ENCODE measurements around the gene SYP. TPM values are rescaled to one million over a fixed set of nuclear protein-coding genes. Genes with fewer than 3 reads are reported as not detected.

Gene SYP
- total RNA-seq, 2 experiments from 2014 or later = 0.17 to 0.69 TPM

- no peak overlapping the region for H3K27ac ChIP-seq (ENCODE audit: low read depth in 1 of 2, low read length in 2 of 2)
- TF ChIP-seq CTCF (IDR thresholded peaks at IDR 0.05) = no peak
- intact Hi-C loops (cut with DNase I, micrococcal nuclease) = no loop called here
- peak overlapping the region; percentile 86 for H3K4me3 Mint-ChIP-seq
- no peaks in the 10 kb centered on the region for H3K36me3 Mint-ChIP-seq (ENCODE audit: low read depth)
- no peak for DNase-seq
- no peaks in the 10 kb centered on the region for H3K27me3 Mint-ChIP-seq
- H3K27ac Mint-ChIP-seq = peak overlapping the region; percentile 87
- ATAC-seq (ENCODE audit: poor library complexity) = no peak
- ChIA-PET POLR2A (interaction anchor here (1.7 to 6.0 kb wide), 3 partner anchors 10 to 104 kb away, joined by 9 to 50 read pairs (median 10); no protein-coding TSS in a partner anchor), CTCF (interaction anchor here (1.1 to 2.0 kb wide), 3 partner anchors 8 to 72 kb away, joined by 3 to 7 read pairs (median 6); no protein-coding TSS in a partner anchor)
- peaks cover 32% of the 10 kb centered on the region for H3K4me1 Mint-ChIP-seq (ENCODE audit: low read depth)
- no peaks in the 10 kb centered on the region for H3K36me3 ChIP-seq (ENCODE audit: insufficient read depth, low read length)
- H3K4me1 ChIP-seq (ENCODE audit: insufficient read depth, low read length) = peaks cover 52% of the 10 kb centered on the region
- H3K9me3 ChIP-seq (ENCODE audit: control insufficient read depth in 1 of 2, insufficient read depth in 1 of 2, low read length in 2 of 2) = no peaks in the 10 kb centered on the region
- H3K27me3 ChIP-seq (ENCODE audit: control insufficient read depth in 1 of 2, insufficient read depth in 2 of 2, low read length in 2 of 2) = no peaks in the 10 kb centered on the region
- no peak overlapping the region for H3K4me3 ChIP-seq (ENCODE audit: low read length)
- H3K9me3 Mint-ChIP-seq = no peaks in the 10 kb centered on the region
Measured at GRCh38 chrX:49164589-49165360, 35.2 kb downstream of the SYP start.

- no peaks in the 10 kb centered on the region for H3K36me3 Mint-ChIP-seq (ENCODE audit: low read depth)
- peak; percentile 61 to 92 (median 78) for DNase-seq
- POLR2A ChIA-PET = interaction anchor here (1.0 to 6.0 kb wide), 4 partner anchors 9 to 161 kb away, joined by 3 to 50 read pairs (median 6); partner anchors contain the start of gene GRIPAP1
- no peaks in the 10 kb centered on the region for H3K36me3 ChIP-seq (ENCODE audit: insufficient read depth, low read length)
- no peaks in the 10 kb centered on the region for H3K9me3 ChIP-seq (ENCODE audit: control insufficient read depth in 1 of 2, insufficient read depth in 1 of 2, low read length in 2 of 2)
- H3K4me3 ChIP-seq (ENCODE audit: low read length) = peak overlapping the region; percentile 50
- ATAC-seq (ENCODE audit: poor library complexity) = peak; percentile 58
- no peaks in the 10 kb centered on the region for H3K27me3 Mint-ChIP-seq
- CTCF ChIA-PET = interaction anchor here (0.6 to 2.0 kb wide), 8 partner anchors 9 to 426 kb away, joined by 3 to 9 read pairs (median 4); partner anchors contain the start of gene WDR45
- H3K27ac Mint-ChIP-seq = peak overlapping the region; percentile 87
- no peaks in the 10 kb centered on the region for H3K9me3 Mint-ChIP-seq
- intact Hi-C loops (cut with DNase I, micrococcal nuclease) = no loop called here
- peak; percentile 35 for TF ChIP-seq CTCF (IDR thresholded peaks at IDR 0.05)
- peak overlapping the region; percentile 86 for H3K4me3 Mint-ChIP-seq
- no peaks in the 10 kb centered on the region for H3K27me3 ChIP-seq (ENCODE audit: control insufficient read depth in 1 of 2, insufficient read depth in 2 of 2, low read length in 2 of 2)
- H3K4me1 ChIP-seq (ENCODE audit: insufficient read depth, low read length) = peaks cover 52% of the 10 kb centered on the region
- peaks cover 28% of the 10 kb centered on the region for H3K4me1 Mint-ChIP-seq (ENCODE audit: low read depth)
- H3K27ac ChIP-seq (ENCODE audit: low read depth in 1 of 2, low read length in 2 of 2) = peak overlapping the region; percentile 65 to 72
Measured at GRCh38 chrX:49163555-49164419, 36.2 kb downstream of the SYP start.

- intact Hi-C loops (cut with DNase I, micrococcal nuclease) = no loop called here
- Histone ChIP-seq H3K9me3 (ENCODE audit: control insufficient read depth in 1 of 2, insufficient read depth in 1 of 2, low read length in 2 of 2) (no peaks in the 10 kb centered on the region), H3K4me1 (ENCODE audit: insufficient read depth, low read length) (peaks cover 42% of the 10 kb centered on the region), H3K36me3 (ENCODE audit: insufficient read depth, low read length) (no peaks in the 10 kb centered on the region), H3K27me3 (ENCODE audit: control insufficient read depth in 1 of 2, insufficient read depth in 2 of 2, low read length in 2 of 2) (no peaks in the 10 kb centered on the region), H3K27ac (ENCODE audit: low read depth in 1 of 2, low read length in 2 of 2) (peak within 1 kb of the TSS in 1 of 2 donors; percentile 65), H3K4me3 (ENCODE audit: low read length) (peak within 1 kb of the TSS; percentile 50)
- DNase-seq = peak in 1 of 14 experiments; percentile 14
- CTCF ChIA-PET = interaction anchor here (2.0 kb wide), 1 partner anchor 15 kb away, joined by 7 read pairs; no protein-coding TSS in a partner anchor
- Mint-ChIP-seq H3K4me3 (peak within 1 kb of the TSS; percentile 63), H3K4me1 (ENCODE audit: low read depth) (peaks cover 22% of the 10 kb centered on the region), H3K27ac (peak within 1 kb of the TSS; percentile 87), H3K36me3 (ENCODE audit: low read depth) (no peaks in the 10 kb centered on the region), H3K27me3 (no peaks in the 10 kb centered on the region), H3K9me3 (no peaks in the 10 kb centered on the region)
- POLR2A ChIA-PET = no interaction called here
- no peak for TF ChIP-seq CTCF (IDR thresholded peaks at IDR 0.05)
- no peak for ATAC-seq (ENCODE audit: poor library complexity)
Measured at GRCh38 chrX:49162620-49163019, 37.4 kb downstream of the SYP start, which contains the start of gene MAGIX. MAGIX (plus strand) TSS chrX:49162758; CDS start chrX:49162890, 132 bp downstream.

Measured in CD4-positive, alpha-beta T cell (primary cell).